GM19240 (cell line): ENCODE measurements around the gene TRIM59.
A peak's percentile ranks its signal among the peaks of the same experiment; 100 is the strongest.

Experiments used
- DNase-seq: peaks from one replicate; pipeline ENCODE4 v3.0.0; 2011; ENCODE audit warnings: low spot score; ENCODE audit not compliant: insufficient read length

Gene TRIM59

DNA sequence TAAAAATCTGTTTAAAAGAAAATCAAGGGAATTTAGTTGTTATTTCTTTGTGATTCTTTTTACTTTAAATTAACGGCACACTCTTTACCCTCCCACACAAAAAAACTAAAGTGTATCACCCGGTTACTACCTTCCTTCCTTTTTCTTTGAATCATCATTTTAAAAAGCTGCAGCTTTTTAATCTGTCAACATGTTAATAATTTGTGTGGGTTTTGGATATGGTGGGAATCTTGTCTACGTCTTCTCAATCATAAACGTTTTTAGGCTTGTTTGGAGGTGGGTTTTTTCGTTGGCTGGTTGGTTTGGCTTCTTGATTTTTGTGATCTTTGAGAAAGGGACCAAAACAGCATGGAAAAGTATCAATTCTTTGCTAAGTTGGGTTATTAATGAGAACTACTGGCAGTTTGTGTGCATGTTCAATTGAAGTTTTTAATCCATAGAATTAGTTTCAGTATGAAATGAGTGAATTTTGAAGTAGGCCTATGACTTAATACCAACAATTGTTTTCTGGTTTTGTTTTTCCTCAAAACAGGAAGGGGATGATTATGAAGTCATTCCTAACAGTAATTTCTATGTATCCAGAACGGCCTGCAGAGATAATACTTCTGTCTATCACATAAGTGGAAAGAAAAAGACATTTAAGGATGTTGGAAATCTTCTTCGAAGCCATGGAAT lies 45.7 kb downstream of the TRIM59 start:
- no peak for DNase-seq

DNA sequence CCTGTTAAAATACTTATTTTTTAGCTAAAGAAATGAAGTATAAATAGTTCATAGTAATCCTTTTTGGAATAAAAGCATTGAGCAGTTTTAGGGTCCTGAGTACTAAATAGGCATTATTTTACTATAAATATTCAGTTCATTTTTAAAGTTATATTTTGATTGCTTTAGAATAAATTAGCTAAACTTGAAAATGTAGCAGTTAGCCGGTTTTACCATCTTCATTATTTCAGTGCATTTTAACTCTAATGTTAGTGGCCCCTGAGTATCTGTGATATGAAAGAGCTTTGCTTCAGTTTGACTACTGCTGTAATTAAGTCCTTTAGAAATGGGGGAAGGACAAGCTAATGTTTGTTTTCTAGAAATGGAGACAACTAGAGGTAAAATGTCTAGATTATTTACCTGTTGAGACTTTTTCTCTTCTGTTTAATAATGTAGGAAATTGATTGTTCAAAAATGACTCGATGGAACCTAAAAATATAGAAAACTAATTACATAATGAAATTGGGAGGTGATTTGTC lies 46.5 kb downstream of the TRIM59 start:
- DNase-seq = no peak

DNA sequence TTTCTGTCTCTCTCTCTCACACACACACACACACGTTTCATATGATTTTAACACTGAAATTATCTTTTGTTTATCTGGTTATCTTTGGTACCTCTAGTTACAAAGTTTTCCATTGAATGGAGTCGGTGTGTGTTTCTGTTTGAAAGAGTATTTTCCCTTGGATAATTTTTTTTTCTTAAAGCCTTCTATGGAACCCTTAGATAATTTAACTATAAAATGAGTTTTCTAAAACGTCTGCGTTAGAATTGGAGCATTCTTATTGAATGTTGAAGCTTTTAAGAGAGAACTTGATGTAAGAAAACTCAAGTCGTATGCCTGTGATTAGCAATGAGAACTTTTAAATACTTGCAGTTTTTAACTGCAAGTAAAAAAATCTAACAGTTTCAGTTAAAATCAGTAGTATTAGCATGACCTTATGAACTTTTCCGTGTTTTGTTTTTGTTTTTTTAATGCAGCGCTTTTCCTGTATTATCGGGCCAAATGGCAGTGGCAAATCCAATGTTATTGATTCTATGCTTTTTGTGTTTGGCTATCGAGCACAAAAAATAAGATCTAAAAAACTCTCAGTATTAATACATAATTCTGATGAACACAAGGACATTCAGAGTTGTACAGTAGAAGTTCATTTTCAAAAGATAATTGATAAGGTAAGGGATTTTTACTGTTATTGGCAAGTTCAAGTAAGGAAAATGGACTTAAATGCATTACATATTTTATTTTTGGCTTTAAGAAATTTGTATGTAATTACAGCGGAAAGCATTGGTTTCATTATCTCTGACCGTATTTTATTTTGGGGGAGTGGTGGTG lies 47.2 kb downstream of the TRIM59 start:
- DNase-seq = no peak

DNA sequence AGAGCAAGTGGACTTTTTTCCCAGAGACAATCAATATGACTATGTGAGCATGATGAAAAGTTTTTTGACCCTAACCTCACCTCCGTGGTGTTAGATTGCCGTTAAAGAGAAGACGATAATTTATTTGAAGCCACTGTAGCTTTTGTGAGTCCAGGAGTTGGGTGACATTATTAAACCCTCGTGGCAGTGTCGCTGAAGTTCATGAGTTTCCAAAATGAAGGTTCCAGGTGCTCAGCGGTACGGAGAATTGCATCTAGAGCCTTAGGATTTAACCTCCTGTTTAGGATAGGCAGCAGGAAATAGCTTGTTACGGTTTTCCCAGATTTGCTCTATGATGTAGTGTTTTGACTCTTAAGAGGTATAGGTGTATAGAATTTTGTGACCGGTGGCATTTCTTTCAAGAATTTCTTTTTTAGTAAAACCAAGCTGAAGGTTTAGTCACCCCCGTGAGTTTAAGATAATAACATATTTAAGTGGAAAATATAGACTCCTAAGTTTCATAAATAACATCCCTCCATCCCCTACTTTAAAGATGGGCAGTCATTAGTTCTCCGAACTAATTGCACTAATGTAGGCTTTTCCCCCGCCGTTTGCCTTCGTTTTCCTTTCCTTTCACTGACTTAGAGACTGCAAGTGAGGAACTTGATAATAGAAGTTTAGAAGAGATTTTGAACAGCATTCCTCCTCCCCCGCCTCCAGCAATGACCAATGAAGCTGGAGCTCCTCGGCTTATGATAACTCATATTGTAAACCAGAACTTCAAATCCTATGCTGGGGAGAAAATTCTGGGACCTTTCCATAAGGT lies 48.1 kb downstream of the TRIM59 start:
- no peak for DNase-seq

DNA sequence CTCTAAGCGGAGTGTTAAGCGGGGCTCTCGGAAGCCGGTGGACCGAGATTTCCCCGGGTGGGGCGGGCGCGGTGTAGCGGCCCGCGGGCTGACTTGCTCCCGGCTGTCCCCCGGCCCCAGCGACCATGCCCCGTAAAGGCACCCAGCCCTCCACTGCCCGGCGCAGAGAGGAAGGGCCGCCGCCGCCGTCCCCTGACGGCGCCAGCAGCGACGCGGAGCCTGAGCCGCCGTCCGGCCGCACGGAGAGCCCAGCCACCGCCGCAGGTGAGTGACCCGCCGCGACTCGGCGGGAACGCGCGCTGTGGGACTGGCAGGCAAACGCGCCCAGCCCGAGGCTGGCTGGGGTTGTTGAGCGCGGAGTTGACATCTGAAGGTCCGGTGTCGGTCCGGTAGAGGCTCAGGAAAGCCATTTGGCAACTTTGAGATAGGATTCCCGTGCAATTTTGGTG lies 48.9 kb downstream of the TRIM59 start:
- DNase-seq = no peak

DNA sequence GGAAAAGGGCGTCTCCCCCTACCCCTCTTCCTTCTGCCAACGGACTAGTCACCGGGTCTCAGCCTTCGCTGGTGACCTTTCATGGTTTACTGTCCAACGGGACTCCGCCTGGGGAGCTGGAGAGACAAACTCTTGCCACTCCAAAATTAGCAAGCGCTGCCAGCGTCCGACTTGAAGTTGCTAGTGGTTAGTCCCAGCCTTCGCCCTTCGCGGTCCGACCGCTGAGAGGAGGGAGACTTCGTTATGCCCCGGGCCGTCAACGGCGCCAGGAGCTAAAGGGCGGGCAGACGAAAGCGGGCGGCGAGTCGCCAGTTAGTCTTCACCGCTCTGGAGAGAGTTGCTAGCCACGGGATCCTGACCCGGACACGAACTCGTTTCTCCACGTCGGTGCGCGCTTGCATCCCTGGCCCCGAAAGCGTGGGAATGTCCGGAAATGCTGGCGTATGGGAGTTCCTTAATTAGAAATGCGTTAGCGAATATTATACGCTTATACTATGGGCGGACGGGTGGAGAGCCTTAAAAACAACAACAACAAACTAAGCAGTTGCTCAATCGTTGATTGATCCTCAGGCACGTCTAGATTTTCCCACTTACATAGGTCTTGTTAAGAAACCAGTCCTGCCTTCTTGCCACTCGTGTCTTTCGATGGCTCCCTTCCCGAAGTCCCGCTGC lies 49.4 kb downstream of the TRIM59 start:
- no peak for DNase-seq

DNA sequence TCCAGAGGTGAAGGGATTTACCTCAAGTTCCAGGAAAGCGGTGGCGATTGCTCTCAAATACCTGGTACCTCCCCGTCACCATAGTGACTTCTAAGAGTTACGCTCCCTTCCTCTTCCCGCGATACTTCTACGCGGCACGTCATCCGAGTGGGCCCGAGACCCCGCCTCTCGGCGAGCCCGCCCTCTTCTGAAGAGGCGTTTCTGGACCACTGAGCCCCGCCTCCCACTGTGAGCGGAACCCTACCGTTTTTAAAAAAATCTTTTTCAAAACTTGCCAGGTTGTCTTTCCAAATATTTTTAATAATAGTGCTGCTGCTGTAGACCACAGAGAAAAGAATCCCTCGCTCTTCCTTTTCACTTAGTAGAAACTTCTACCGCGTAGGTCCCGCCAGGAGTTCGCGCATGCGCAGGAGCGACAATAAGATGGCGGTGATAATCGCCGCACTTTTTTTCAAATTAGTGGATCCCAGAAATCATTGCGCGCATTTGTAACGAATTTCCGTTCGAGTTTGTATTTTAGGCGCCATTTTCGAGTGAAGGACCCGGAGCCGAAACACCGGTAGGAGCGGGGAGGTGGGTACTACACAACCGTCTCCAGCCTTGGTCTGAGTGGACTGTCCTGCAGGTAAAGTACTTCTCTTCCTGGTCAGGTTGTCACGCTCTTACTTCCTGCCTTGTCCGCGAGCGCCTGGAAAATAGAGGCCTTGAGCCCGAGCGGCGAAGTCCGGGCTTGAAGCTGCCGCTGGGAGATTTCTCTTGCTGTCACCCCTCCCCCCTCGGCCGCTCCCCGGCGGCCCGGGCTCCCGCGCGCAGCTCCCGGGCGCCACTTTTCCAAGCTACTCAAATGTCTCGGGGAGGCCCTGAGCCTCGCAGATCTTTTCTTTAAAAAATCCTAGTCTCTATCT lies 50.2 kb downstream of the TRIM59 start, which contains the start of the genes IFT80 and SMC4:
TSS of gene IFT80 (minus strand) at position 101 of the 905 bp plus-strand sequence. CDS start 14,625 bp downstream, outside the sequence.
TSS of gene SMC4 (plus strand) at position 526 of the 905 bp plus-strand sequence. CDS start 1,177 bp downstream, outside the sequence.
- peak; percentile 51 for DNase-seq

DNA sequence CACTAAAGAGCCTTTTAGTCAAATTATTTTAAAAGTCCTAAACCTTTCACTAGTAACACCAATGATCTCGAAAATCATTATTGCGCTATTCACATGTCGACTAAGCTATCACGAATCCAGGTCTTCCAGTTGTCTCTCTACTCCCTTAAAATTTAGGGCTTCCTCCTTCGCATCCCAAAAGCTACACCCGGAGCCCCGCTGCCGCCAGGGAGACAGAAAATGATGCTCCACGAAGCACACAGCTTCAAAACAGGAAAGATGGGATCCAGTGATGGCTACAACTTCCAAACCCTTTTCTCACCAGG lies 50.8 kb downstream of the TRIM59 start:
- DNase-seq = no peak

DNA sequence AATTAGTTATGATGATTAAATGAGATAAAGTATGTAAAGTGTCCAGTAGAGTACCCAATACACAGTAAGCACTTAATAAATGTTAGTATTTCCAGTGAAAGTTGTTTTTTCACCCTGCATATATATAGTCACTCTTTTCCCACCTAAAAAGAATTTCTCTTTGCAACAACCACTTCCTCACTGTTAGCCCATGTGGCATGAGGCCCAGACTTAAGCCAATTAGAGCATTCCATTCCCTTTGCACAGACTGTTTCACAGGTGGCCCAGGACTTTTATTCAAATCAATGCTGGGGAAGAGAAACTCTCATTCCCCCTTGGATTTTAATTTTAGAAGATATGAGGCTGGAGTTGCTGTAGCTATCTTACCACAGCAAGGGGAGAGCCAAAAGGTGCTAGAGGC lies 54.3 kb downstream of the TRIM59 start:
- no peak for DNase-seq

DNA sequence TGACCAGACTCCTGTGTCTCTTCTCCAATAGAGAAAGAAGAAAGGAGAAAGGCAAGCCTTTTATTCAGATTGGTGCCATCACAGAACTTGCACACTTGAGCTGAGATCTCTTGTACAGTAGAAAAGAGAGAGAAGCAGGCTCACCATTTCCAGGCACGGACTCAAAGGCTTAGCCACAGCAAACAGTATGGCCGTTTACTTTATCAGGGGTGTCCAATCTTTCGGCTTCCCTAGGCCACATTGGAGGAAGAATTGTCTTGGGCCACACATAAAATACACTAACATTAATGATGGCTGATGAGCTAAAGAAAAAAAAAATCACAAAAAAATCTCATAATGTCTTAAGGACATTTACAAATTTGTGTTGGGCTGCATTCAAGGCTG lies 55.6 kb downstream of the TRIM59 start:
- DNase-seq = no peak

DNA sequence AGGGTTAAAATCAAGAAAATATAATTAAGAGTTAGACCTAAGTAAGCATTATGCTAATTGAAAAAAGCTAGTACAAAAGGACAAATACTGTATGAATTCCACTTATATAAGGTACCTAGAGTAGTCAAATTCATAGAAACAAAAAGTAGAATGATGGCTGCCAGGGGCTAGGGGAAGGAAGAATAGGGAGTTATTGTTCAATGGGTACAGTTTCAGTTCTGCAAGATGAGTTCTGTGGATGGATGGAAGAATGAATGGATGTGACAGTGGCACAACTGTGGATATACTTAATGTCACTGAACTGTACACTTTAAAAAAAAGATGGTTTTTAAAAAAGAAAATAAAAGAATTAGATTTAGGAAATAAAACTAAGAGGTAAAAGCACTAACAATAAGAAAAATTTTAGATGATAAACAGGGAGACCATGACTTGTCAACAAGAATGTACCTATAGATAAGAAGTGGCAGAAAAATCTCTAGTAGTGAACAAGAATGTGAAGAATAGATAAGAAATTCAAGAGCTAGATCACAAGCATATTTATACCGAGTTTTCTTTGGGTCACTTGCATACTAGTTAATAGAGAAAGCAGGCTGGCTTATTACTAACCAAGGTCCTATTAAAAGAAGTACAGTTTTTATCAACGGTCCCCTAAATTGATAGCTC lies 56.1 kb downstream of the TRIM59 start:
- no peak for DNase-seq

DNA sequence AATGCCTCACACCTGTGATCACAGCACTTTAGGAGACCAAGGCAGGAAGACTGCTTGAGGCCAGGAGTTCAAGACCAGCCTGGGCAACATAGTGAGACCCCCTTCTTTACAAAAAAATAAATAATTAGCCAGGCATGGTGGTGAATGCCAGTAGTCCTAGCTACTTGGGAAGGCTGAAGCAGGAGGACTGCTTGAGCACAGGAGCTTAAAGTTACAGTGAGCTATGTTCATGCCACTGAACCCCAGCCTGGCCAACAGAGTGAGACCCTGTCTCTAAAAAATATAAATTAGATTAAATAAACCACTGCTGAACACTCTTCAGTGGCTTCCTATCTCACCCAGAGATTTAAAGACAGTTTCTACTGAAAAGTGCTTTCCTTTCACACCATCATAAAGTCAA lies 56.8 kb downstream of the TRIM59 start:
- no peak for DNase-seq

DNA sequence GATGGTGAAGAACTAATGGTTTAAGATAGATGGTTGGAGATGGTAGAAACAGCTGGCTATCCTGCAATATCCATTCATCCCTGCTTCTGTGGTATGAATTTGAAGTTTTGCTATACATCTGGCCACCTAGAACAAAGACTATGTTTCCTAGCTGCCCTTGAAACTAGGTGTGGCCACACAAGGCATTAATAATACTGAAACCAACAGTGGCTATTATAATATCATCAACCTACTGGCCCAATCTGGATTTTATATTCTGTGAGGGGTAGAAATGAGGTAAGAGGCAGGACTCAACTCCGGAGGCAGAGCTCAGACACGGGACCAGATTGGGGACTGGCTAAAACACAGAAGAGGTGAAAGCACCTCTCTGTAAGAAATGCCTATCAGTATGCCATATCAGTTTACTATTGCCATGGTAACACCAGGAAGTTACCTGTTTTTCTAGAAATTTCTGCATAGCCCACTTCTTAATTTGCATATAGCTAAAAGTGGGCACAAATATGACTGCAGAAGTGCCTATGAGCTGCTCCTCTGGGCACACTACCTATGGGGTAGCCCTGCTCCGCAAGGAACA lies 58.9 kb downstream of the TRIM59 start:
- no peak for DNase-seq
